IMR-90 (cell line): Measurements from ENCODE around the gene CHAF1B. TPM values are rescaled to one million over a fixed set of nuclear protein-coding genes. Genes with fewer than 3 reads are reported as not detected.

Experiments
- ATAC-seq: fragments of 200-7000 bp; cut with Tn5 transposase; 2 replicates; pipeline ENCODE4 v1.9.1; 2020; ENCODE audit warnings: low read depth, mild to moderate bottlenecking, moderate library complexity
- BruUV-seq: library from RNA; stranded (reverse); fragments of 400-500 nt; replicated peaks from 2 replicates; lab custom pipeline; 2021; lab: Mats Ljungman, UMichigan
- CTCF ChIA-PET: fragments of 300-600 bp; formaldehyde crosslinking; extraction: SDS; loops from one replicate; lab custom pipeline; 2021; ENCODE audit warnings: antibody characterized with exemption; lab: Yijun Ruan, JAX
- POLR2A ChIA-PET: fragments of 300-600 bp; sonication (Branson Sonifier 250); formaldehyde crosslinking; loops from one replicate; lab custom pipeline; 2022; ENCODE audit warnings: antibody characterized with exemption; ENCODE audit not compliant: unreplicated experiment; lab: Charles Lee
- DNase-seq: peaks from one replicate; pipeline ENCODE4 v3.0.0; 2013
- H2AFZ ChIP-seq: replicated peaks from 2 replicates; pipeline ENCODE3; 2013; ENCODE audit warnings: low read length, mild to moderate bottlenecking; ENCODE audit not compliant: poor library complexity
- H2AK5ac ChIP-seq: 2 replicates; pipeline ENCODE4 v1.6.1; 2013; ENCODE audit warnings: low read depth, low read length, inconsistent platforms
- H2AK9ac ChIP-seq: replicated peaks from 2 replicates; pipeline ENCODE3; 2013; ENCODE audit warnings: mild to moderate bottlenecking, low read depth, low read length, moderate library complexity; ENCODE audit not compliant: poor library complexity
- H2BK120ac ChIP-seq: 2 replicates; pipeline ENCODE4 v1.6.1; 2013; ENCODE audit warnings: low read depth, low read length, inconsistent platforms
- H2BK15ac ChIP-seq: 3 replicates; pipeline ENCODE4 v1.6.1; 2013; ENCODE audit warnings: low read depth, low read length, inconsistent platforms
- H2BK20ac ChIP-seq: 2 replicates; pipeline ENCODE4 v1.6.1; 2013; ENCODE audit warnings: low read depth, mild to moderate bottlenecking, inconsistent platforms, low read length, moderate library complexity
- H2BK5ac ChIP-seq: 2 replicates; pipeline ENCODE4 v1.6.1; 2013; ENCODE audit warnings: mild to moderate bottlenecking, low read depth, low read length, inconsistent platforms; ENCODE audit not compliant: poor library complexity, severe bottlenecking
- H3K14ac ChIP-seq: replicated peaks from 2 replicates; pipeline ENCODE4 v1.6.1; 2013; ENCODE audit warnings: low read depth, low read length, inconsistent platforms
- H3K18ac ChIP-seq: 2 replicates; pipeline ENCODE4 v1.6.1; 2013; ENCODE audit warnings: low read depth, low read length, control low read depth
- H3K23ac ChIP-seq: 2 replicates; pipeline ENCODE4 v1.6.1; 2013; ENCODE audit warnings: low read depth, low read length, inconsistent platforms
- H3K27ac ChIP-seq: 2 replicates; pipeline ENCODE4 v1.5.1; 2013; ENCODE audit warnings: mild to moderate bottlenecking, control low read depth, low read length; ENCODE audit not compliant: insufficient read depth
- H3K27me3 ChIP-seq: 2 replicates; pipeline ENCODE4 v1.6.1; 2013; ENCODE audit warnings: low read length; ENCODE audit not compliant: control insufficient read depth, insufficient read depth
- H3K36me3 ChIP-seq: 2 replicates; pipeline ENCODE4 v1.6.1; 2013; ENCODE audit warnings: low read length, mixed read lengths; ENCODE audit not compliant: control insufficient read depth, insufficient read depth
- H3K4ac ChIP-seq: 2 replicates; pipeline ENCODE4 v1.6.1; 2013; ENCODE audit warnings: low read depth, low read length, inconsistent platforms
- H3K4me1 ChIP-seq: 2 replicates; pipeline ENCODE4 v1.6.1; 2013; ENCODE audit warnings: low read length, mixed read lengths; ENCODE audit not compliant: control insufficient read depth, insufficient read depth
- H3K4me2 ChIP-seq: 2 replicates; pipeline ENCODE4 v1.6.1; 2013; ENCODE audit warnings: low read depth, mild to moderate bottlenecking, control low read depth, low read length, moderate library complexity
- H3K4me3 ChIP-seq: 2 replicates; pipeline ENCODE4 v1.5.1; 2013; ENCODE audit warnings: low read depth, mild to moderate bottlenecking, control low read depth, low read length, moderate library complexity; ENCODE audit not compliant: insufficient read depth
- H3K56ac ChIP-seq: 2 replicates; pipeline ENCODE4 v1.6.1; 2013; ENCODE audit warnings: low read length, inconsistent platforms; ENCODE audit not compliant: insufficient read depth; ENCODE audit errors: extremely low read depth
- H3K79me1 ChIP-seq, 2 experiments: 2 replicates each; pipeline ENCODE4 v1.6.1; 2013; ENCODE audit warnings: low read length in 2 of 2, inconsistent platforms in 1 of 2, low read depth in 1 of 2
- H3K9ac ChIP-seq: 2 replicates; pipeline ENCODE4 v1.6.1; 2013; ENCODE audit warnings: low read depth, low read length, control low read depth
- H3K9me1 ChIP-seq: 2 replicates; pipeline ENCODE4 v1.6.1; 2013; ENCODE audit warnings: low read length, inconsistent platforms; ENCODE audit not compliant: insufficient read depth
- H3K9me3 ChIP-seq: 2 replicates; pipeline ENCODE4 v1.6.1; 2013; ENCODE audit warnings: low read length; ENCODE audit not compliant: control insufficient read depth, insufficient read depth
- H4K20me1 ChIP-seq: 2 replicates; pipeline ENCODE4 v1.6.1; 2013; ENCODE audit warnings: low read length, inconsistent platforms; ENCODE audit not compliant: insufficient read depth
- H4K5ac ChIP-seq: 2 replicates; pipeline ENCODE4 v1.6.1; 2013; ENCODE audit warnings: mild to moderate bottlenecking, low read depth, low read length, control low read depth
- H4K8ac ChIP-seq, 2 experiments: 2 replicates each; pipeline ENCODE4 v1.6.1; 2013; ENCODE audit warnings: low read depth in 2 of 2, low read length in 2 of 2, control low read depth in 1 of 2, inconsistent platforms in 1 of 2
- H4K91ac ChIP-seq: 2 replicates; pipeline ENCODE4 v1.6.1; 2013; ENCODE audit warnings: low read depth, low read length, inconsistent platforms; ENCODE audit not compliant: insufficient read depth
- BHLHE40 ChIP-seq: fragments of 150-350 bp; IDR thresholded peaks from 2 replicates; pipeline ENCODE4 v1.6.1; 2016; ENCODE audit warnings: mild to moderate bottlenecking, low read depth, low read length
- MAFK ChIP-seq: IDR thresholded peaks from 2 replicates; pipeline ENCODE4 v1.6.1; 2012; ENCODE audit warnings: low read depth, low read length, improper control_type of control experiment
- MAZ ChIP-seq: IDR thresholded peaks from 2 replicates; pipeline ENCODE4 v1.6.1; 2012; ENCODE audit warnings: low read depth, mild to moderate bottlenecking, low read length, improper control_type of control experiment, moderate library complexity, borderline replicate concordance
- WGBS, 2 experiments: methylation state at CpG; one replicate each; pipeline versions ENCODE4 v1.1.5 to v1.1.7; 2013; ENCODE audit warnings: missing lambda C conversion rate in 2 of 2; ENCODE audit not compliant: insufficient read length in 1 of 2; ENCODE audit errors: extremely low coverage in 2 of 2; 5-methylcytosine and 5-hydroxymethylcytosine counted together
- dilution Hi-C: fragments of 300-500 bp; cut with HindIII; formaldehyde crosslinking; loops from one replicate; pipeline ENCODE4 v1.14.3; 2018; ENCODE audit warnings: low sequenced_read_pairs; ENCODE audit not compliant: unreplicated experiment
- in situ Hi-C: fragments of 300-500 bp; cut with MboI; formaldehyde crosslinking; loops from 3 replicates; pipeline ENCODE4 v1.14.3; 2019; ENCODE audit warnings: low sequenced_read_pairs, inconsistent platforms, mixed read lengths
- intact Hi-C: fragments of 100-400 bp; cut with micrococcal nuclease; formaldehyde crosslinking; loops from 2 replicates; pipeline ENCODE4 v1.10.0; 2022
- polyA plus RNA-seq, 3 experiments: library from polyadenylated mRNA; depleted of rRNA; stranded (reverse); fragments of >200 nt; gene quantifications; 2 replicates each; pipeline ENCODE4 v1.2.3, GENCODE V29; 2012; ENCODE audit warnings: low replicate concordance in 1 of 3
- total RNA-seq: library from RNA; depleted of rRNA; stranded (reverse); fragments of >200 nt; gene quantifications from 2 replicates; pipeline ENCODE4 v1.2.3, GENCODE V29; 2012

CHAF1B gene
- total and polyA plus RNA-seq, 2 of the 4 experiments (the other 2 are of a cell fraction), result 4.5 to 6.4 TPM

DNA sequence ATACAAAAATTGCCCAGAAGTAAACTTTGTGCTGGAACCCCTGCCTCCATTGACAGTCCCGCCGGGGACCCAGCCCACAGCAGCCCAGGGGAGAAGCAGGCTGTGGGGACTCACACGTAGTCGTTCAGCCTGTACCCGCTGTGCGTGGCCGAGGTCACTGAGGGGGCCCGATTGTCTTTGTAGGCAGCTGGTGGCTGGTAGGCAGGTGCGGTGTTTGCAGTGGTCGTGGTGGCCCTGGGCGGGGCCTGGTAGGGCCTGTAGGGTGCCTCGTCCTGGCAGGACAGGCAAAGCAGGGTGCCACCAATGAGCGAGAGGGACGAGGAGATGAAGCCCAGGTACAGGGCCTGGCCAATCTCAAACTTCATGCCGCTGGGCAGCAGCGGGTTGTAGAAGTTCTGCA is 75.7 kb downstream of the CHAF1B start:
- no peak overlapping the region for H3K4me2 ChIP-seq
- no peak overlapping the region for H3K18ac ChIP-seq
- intact Hi-C loops (no loop called here), in situ Hi-C loops (no loop called here), dilution Hi-C loops (no loop called here)
- H3K9me1 ChIP-seq, result no peaks in the 10 kb centered on the region; the same call in 1 of the 2 replicates
- H3K4me1 ChIP-seq, result no peaks in the 10 kb centered on the region; the same call in 1 of the 2 replicates
- WGBS, 2 experiments, result 97% methylated on average over 12 of the region's 16 CpGs; no CpG with 5 or more reads in 1 of the 2 experiments
- no TSS peak for BruUV-seq
- DNase-seq (no peak), ATAC-seq (no peak)
- H3K27ac ChIP-seq, result no peak overlapping the region
- no peaks in the 10 kb centered on the region for H3K79me1 ChIP-seq
- H2BK15ac ChIP-seq, result no peak overlapping the region
- H3K4ac ChIP-seq, result no peak overlapping the region
- no peaks in the 10 kb centered on the region for H4K20me1 ChIP-seq
- no peaks in the 10 kb centered on the region for H3K36me3 ChIP-seq
- no peak overlapping the region for H4K91ac ChIP-seq
- no peak overlapping the region for H3K23ac ChIP-seq
- no peak overlapping the region for H2BK20ac ChIP-seq
- no peak overlapping the region for H4K5ac ChIP-seq
- H3K27me3 ChIP-seq, result peaks cover 2% of the 10 kb centered on the region; the same call in 1 of the 2 replicates
- H2AK9ac ChIP-seq, result no peak overlapping the region
- ChIA-PET POLR2A (no interaction called here), CTCF (no interaction called here)
- no peak overlapping the region for H2AK5ac ChIP-seq
- H2AFZ ChIP-seq, result no peak overlapping the region
- H3K9ac ChIP-seq, result no peak overlapping the region
- no peak overlapping the region for H3K56ac ChIP-seq
- H2BK120ac ChIP-seq, result no peak overlapping the region
- H2BK5ac ChIP-seq, result no peak overlapping the region
- no peak overlapping the region for H3K4me3 ChIP-seq
- H3K9me3 ChIP-seq, result no peaks in the 10 kb centered on the region
- TF ChIP-seq MAFK, result no peak
- TF ChIP-seq BHLHE40, result no peak
- TF ChIP-seq MAZ, result no peak
- H3K14ac ChIP-seq, result no peak overlapping the region
- H4K8ac ChIP-seq, result no peak overlapping the region
